ENCODE measurements around the gene PDXP. TPM values are rescaled to one million over a fixed set of nuclear protein-coding genes. Genes with fewer than 3 reads are reported as not detected.

The PDXP gene, protein sequence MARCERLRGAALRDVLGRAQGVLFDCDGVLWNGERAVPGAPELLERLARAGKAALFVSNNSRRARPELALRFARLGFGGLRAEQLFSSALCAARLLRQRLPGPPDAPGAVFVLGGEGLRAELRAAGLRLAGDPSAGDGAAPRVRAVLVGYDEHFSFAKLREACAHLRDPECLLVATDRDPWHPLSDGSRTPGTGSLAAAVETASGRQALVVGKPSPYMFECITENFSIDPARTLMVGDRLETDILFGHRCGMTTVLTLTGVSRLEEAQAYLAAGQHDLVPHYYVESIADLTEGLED
- total RNA-seq (2011; cell fraction: chromatin; rRNA removed; ENCODE audit: low replicate concordance): 8.1 and 23.1 TPM in 2 replicates
- total RNA-seq (2011; cell fraction: nucleolus; rRNA removed): 20.8 and 21.3 TPM in 2 replicates
- 19.4 and 21.3 TPM in 2 replicates for total RNA-seq (2011; cell fraction: nucleoplasm; rRNA removed)
- 38.8 and 55.8 TPM in 2 replicates for total RNA-seq (2014; rRNA removed)
- total RNA-seq (2014; rRNA removed; fragmentation: Illumina TruSeq; extraction: Trizol): 27.6 and 29.0 TPM in 2 replicates
- total RNA-seq (2015; rRNA removed; fragmentation: Illumina TruSeq; extraction: Trizol): 30.9 and 32.5 TPM in 2 replicates
- 47.5 and 50.0 TPM in 2 replicates for total RNA-seq (2021)
- 42.8 and 51.4 TPM in 2 replicates for polyA plus RNA-seq (2011; rRNA removed)
- polyA plus RNA-seq (2011; cell fraction: cytosol; rRNA removed): 73.7 and 106 TPM in 2 replicates
- polyA plus RNA-seq (2011; cell fraction: nucleus; rRNA removed): 34.8 and 35.2 TPM in 2 replicates
- polyA plus RNA-seq (2012): 25.7 and 42.5 TPM in 2 replicates
- polyA plus RNA-seq (2014; fragmentation: Illumina TruSeq; extraction: Trizol): 54.2 and 62.3 TPM in 2 replicates
- polyA plus RNA-seq (2014; fragmentation: Nextera tagmentation; extraction: Ambion mirVana): 10 to 100 TPM in 1 of 2 experiments, 1 to 10 TPM in 1; 7.9 to 11.8 TPM
- polyA plus RNA-seq (2014; rRNA removed): 45.7 and 47.8 TPM in 2 replicates
- 21.5 and 27.1 TPM in 2 replicates for polyA minus RNA-seq (2011; rRNA and poly(A)+ RNA removed)
- polyA minus RNA-seq (2011; cell fraction: cytosol; rRNA and poly(A)+ RNA removed): 30.1 and 30.4 TPM in 2 replicates
- 8.6 and 12.3 TPM in 2 replicates for polyA minus RNA-seq (2011; cell fraction: nucleus; rRNA and poly(A)+ RNA removed)
- Bru-seq, nascent RNA: percentile 58 among the genes with signal in this experiment
- BruChase-seq, experiment 1, labeled RNA remaining after a 2-hour chase: percentile 52 among the genes with signal in this experiment
- BruChase-seq, experiment 2, labeled RNA remaining after a 6-hour chase: percentile 55 among the genes with signal in this experiment
- long read RNA-seq, experiment 1, transcript PDXP-201 (2 exons, 2,010 nt): major isoform, 248 of 286 reads
- long read RNA-seq, experiment 1, partial matches to known transcripts: 0 of 286 reads
- long read RNA-seq, experiment 1, other reads (novel, unspliced or antisense): 38 of 286 reads
- long read RNA-seq, experiment 2, transcript PDXP-201 (2 exons, 2,010 nt): major isoform, 89 of 89 reads
- long read RNA-seq, experiment 2, partial matches to known transcripts: 0 of 89 reads
- long read RNA-seq, experiment 2, other reads (novel, unspliced or antisense): 0 of 89 reads
- long read RNA-seq, experiment 3, transcript PDXP-201 (2 exons, 2,010 nt): major isoform, 11 of 14 reads
- long read RNA-seq, experiment 3, partial matches to known transcripts: 0 of 14 reads
- long read RNA-seq, experiment 3, other reads (novel, unspliced or antisense): 3 of 14 reads

- WGBS (ENCODE audit: insufficient coverage, low coverage, missing lambda C conversion rate): under 1% methylated on average over 60 of the region's 101 CpGs
- peaks cover 4% of the 10 kb centered on the region for H3K9me1 ChIP-seq (ENCODE audit: control insufficient read depth, insufficient read depth, low read length)
- H3K4me1 ChIP-seq (replicated peaks in 1 of 2; ENCODE audit: control insufficient read depth in 2 of 2, insufficient read depth in 2 of 2, low read length in 2 of 2): peaks cover 20 to 27% of the 10 kb centered on the region in 2 experiments
- H3K27ac ChIP-seq (ENCODE audit: extremely low read depth, low read depth, low read length): peak within 1 kb of the TSS; percentile 88
- ChIA-PET POLR2A (interaction anchor here (0.6 to 2.0 kb wide), 14 partner anchors 9 to 1192 kb away, joined by 3 to 14 read pairs (median 3); partner anchors contain the start of genes GGA1 and LGALS1), CTCF (ENCODE audit: low intra/inter-chr PET ratio) (no interaction called here)
- H3K36me3 ChIP-seq (ENCODE audit: control insufficient read depth, insufficient read depth, low read length): peaks cover 33% of the 10 kb centered on the region; the same call in 2 of the 3 replicates
- intact Hi-C loops (cut with micrococcal nuclease): no loop called here
- in situ Hi-C loops (cut with MboI): no loop called here
- H3K9ac ChIP-seq (ENCODE audit: insufficient read depth in 1 of 2, low read depth in 2 of 2, low read length in 2 of 2): peak within 1 kb of the TSS; percentile 85 to 97
- H3K9me3 ChIP-seq (replicated peaks; ENCODE audit: control insufficient read depth, insufficient read depth, low read depth, low read length): no peaks in the 10 kb centered on the region
- peaks cover 17% of the 10 kb centered on the region for H4K20me1 ChIP-seq (replicated peaks; ENCODE audit: control insufficient read depth, insufficient read depth, low read length)
- H3K79me2 ChIP-seq (ENCODE audit: control insufficient read depth, insufficient read depth, low read length): peaks cover 47% of the 10 kb centered on the region
- peak within 1 kb of the TSS; percentile 92 for H3K4me2 ChIP-seq (ENCODE audit: insufficient read depth, low read length)
- H2AFZ ChIP-seq (ENCODE audit: low read depth, low read length): peak within 1 kb of the TSS; percentile 89
- no TSS peak for BruUV-seq (replicated peaks)
- peak within 1 kb of the TSS; percentile 63 for H3K4me3 ChIP-seq
- no peaks in the 10 kb centered on the region for H3K27me3 ChIP-seq (ENCODE audit: control insufficient read depth in 2 of 2, insufficient read depth in 2 of 2, low read length in 2 of 2)
- ATAC-seq (peak; percentile 96), DNase-seq (ENCODE audit: extremely low read depth in 1 of 4, low spot score in 3 of 4) (peak; percentile 89 to 98 (median 94)), FAIRE-seq (peak; percentile 98)
- TF ChIP-seq PHF8 (IDR thresholded peaks at IDR 0.05; ENCODE audit: borderline replicate concordance, low read length): peak; percentile 84; the same call in 1 of the 2 replicates
- TF ChIP-seq BCOR (IDR thresholded peaks at IDR 0.05): no peak
- peak; percentile 17; the same call in 1 of the 2 replicates for TF ChIP-seq C11orf30 (IDR thresholded peaks at IDR 0.05; ENCODE audit: low read depth)
- TF ChIP-seq THAP12 (CRISPR knock-in tag; IDR thresholded peaks at IDR 0.05): peak; percentile 81
- TF ChIP-seq, protein P1, sequence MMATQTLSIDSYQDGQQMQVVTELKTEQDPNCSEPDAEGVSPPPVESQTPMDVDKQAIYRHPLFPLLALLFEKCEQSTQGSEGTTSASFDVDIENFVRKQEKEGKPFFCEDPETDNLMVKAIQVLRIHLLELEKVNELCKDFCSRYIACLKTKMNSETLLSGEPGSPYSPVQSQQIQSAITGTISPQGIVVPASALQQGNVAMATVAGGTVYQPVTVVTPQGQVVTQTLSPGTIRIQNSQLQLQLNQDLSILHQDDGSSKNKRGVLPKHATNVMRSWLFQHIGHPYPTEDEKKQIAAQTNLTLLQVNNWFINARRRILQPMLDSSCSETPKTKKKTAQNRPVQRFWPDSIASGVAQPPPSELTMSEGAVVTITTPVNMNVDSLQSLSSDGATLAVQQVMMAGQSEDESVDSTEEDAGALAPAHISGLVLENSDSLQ (IDR thresholded peaks at IDR 0.05): peak; percentile 100
- TF ChIP-seq FOXJ3 (CRISPR knock-in tag; IDR thresholded peaks at IDR 0.05): no peak
- TF ChIP-seq RNF2 (IDR thresholded peaks at IDR 0.05): peak; percentile 32; the same call in 1 of the 2 replicates
- TF ChIP-seq E2F6 (IDR thresholded peaks at IDR 0.05; ENCODE audit: borderline replicate concordance in 1 of 2, extremely low read depth in 1 of 2, insufficient read depth in 1 of 2, insufficient read length in 1 of 2, low read depth in 1 of 2, low read length in 1 of 2, poor library complexity in 1 of 2, severe bottlenecking in 1 of 2): peak; percentile 87 to 97
Measured at GRCh38 chr22:37658133-37659065, at the start of gene PDXP. Gene PDXP, plus strand, starts transcription at chr22:37658723. Its CDS starts 60 bp downstream, at chr22:37658783.
